HG03354 (cell line): Measurements from ENCODE around the gene VCAN.
A peak's percentile ranks its signal among the peaks of the same experiment; 100 is the strongest.

Source experiments
- ATAC-seq: cut with Tn5 transposase; IDR thresholded peaks from one replicate; pipeline ENCODE4 v1.9.1; 2021; ENCODE audit warnings: mild to moderate bottlenecking; ENCODE audit not compliant: unreplicated experiment, poor library complexity, severe bottlenecking

Gene VCAN

GRCh38 chr5:83492331-83492730 lies 20.8 kb downstream of the VCAN start:
- no peak for ATAC-seq

DNA sequence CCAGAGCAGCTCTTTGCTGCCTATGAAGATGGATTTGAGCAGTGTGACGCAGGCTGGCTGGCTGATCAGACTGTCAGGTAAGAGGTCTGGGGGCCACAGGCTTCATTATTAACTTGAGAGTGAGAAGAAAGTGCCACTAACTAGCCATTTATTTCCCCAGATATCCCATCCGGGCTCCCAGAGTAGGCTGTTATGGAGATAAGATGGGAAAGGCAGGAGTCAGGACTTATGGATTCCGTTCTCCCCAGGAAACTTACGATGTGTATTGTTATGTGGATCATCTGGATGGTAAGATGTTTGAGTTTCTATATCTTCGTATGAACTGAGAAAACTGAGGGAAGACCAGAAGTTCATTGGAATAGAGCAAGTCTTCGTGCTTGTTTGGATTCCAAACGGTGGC lies 22.1 kb downstream of the VCAN start:
- ATAC-seq: no peak

GRCh38 chr5:83494087-83494620 lies 22.6 kb downstream of the VCAN start:
- no peak for ATAC-seq

- ATAC-seq: no peak
These were observed 23.1 kb downstream of the VCAN start for GRCh38 chr5:83494666-83495065.

DNA sequence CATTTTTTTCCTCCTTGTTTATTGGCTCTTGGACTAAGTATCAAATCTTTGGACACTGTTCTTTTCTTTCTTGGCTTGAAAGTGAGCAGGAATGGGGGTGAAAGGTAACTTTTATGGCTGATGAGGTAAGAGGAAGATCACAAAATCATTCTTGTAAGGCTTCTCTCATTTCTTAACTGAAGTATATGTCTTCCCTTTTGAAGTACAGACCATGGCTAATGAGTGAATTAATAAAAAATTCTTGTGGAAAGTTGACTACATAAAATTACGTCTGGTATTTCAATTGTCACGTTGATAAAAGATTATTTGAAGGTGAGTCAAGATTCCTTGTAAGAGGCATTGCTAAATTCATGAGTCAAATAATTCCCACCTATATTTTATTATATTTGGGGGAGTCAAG lies 25.1 kb downstream of the VCAN start:
- no peak for ATAC-seq

DNA sequence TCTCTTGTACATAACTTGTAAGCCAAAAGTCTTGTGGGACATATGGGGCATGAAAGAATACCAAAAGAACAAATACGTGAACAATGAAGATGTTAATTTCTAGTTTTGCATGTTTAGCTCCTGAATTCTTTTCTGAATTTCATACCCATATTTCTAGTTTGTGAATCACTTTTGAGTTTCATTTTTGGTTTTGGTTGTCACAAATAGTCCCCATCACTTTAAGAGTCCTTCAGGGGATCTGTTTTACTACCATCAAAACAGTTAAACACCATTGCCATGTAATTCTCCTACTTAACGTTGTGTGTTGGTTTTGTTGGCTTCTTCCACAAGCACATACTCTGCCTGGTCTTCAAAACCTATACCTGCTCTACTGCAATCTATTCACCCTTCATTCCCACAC lies 27.0 kb downstream of the VCAN start:
- ATAC-seq: no peak

DNA sequence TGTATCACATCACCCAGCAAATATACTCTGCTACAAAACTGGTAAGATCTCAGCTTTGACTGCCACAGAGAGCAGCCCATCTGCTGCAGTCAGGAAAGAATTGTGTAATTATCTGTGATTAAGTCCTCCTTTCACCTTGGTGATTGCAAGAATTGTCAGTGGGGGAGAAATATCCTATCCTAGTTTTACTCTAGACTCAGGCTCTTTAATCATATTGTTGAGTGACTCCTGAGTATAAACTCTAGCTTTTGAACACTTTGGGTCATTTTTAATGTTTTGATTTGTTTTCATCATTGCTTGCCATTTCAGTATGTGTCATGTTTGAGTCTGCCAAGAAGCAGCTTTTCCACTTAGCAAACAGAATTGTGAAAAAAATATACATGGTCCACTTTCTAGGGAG lies 32.1 kb downstream of the VCAN start:
- no peak for ATAC-seq

GRCh38 chr5:83507431-83507830 lies 35.9 kb downstream of the VCAN start:
- no peak for ATAC-seq

GRCh38 chr5:83509540-83509939 lies 38.0 kb downstream of the VCAN start:
- ATAC-seq: no peak

GRCh38 chr5:83510260-83510659 lies 38.7 kb downstream of the VCAN start:
- ATAC-seq: peak; percentile 96

GRCh38 chr5:83512061-83512745 lies 40.7 kb downstream of the VCAN start:
- ATAC-seq: no peak

GRCh38 chr5:83513081-83513480 lies 41.5 kb downstream of the VCAN start:
- no peak for ATAC-seq

DNA sequence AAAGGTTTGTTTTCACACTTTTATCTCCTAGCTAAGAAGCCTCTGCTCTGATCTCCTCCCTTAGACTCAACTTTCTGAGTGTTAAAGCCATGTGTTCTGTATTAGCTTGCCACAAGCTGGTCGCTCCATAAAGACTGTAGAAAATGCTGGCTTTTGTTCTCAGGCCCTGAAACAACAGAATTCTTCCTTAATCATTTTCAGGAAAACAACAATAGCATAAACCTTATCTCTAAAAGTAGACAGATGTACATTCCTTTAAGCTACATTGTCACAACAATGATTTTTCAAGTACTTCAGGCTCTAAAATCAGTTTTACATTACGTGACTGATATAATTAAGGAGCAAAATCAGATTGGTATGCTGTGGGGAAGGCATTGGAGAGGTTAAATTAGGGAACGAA lies 41.9 kb downstream of the VCAN start:
- no peak for ATAC-seq

DNA sequence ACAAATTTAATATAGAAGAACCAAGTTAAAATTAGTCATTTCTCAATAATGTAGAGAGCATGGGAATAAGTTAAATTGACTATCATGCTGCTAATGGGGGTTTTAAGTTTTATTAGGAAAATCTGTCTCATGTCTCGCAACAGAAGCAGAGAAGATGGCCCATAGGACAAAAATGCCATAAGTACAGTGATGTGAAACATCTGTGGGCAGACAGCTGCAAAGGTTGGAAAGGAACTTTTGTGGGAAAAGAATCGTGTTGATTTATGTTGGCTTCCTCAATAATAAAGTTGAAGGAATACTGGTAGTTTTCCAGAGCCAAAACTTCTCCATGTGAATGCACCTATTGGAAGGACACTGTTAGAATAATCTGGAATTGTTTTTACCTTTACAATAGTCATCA lies 44.8 kb downstream of the VCAN start:
- no peak for ATAC-seq

DNA sequence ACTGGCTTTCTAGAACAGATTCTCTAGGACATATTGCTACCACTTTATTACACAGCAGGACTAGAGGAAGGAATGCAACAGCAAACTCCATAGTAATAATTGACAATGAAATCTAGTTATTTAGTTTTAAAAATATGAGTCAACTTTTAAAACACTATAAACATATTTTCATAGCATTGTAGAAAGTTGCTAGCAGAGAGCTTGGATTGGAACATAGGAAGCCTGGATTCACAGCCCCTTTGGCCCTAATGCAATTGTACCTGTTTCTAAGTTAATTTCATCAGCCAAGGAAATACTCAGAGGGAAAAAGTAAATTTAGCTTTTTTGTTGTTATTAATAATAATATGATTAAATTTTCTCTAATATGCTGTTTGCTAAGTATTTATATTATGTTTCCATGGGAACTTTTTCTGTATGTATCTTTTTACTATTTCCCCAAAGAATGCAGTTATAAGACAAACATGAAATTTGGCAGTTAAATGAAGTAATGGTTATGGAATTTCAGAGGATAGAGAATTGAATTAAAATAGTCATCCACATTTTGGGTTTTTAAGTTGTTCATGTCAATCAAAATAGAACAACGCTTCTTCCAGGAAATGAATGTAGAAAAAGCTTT lies 45.6 kb downstream of the VCAN start:
- ATAC-seq: no peak

- no peak for ATAC-seq
These were observed 46.1 kb downstream of the VCAN start for GRCh38 chr5:83517688-83518085.

- no peak for ATAC-seq
These were observed 46.9 kb downstream of the VCAN start for GRCh38 chr5:83518319-83519061.

- ATAC-seq: no peak
These were observed 50.9 kb downstream of the VCAN start for GRCh38 chr5:83522446-83522845.

- ATAC-seq: no peak
These were observed 52.4 kb downstream of the VCAN start for GRCh38 chr5:83523929-83524328.

GRCh38 chr5:83524345-83524744 lies 52.8 kb downstream of the VCAN start:
- no peak for ATAC-seq

DNA sequence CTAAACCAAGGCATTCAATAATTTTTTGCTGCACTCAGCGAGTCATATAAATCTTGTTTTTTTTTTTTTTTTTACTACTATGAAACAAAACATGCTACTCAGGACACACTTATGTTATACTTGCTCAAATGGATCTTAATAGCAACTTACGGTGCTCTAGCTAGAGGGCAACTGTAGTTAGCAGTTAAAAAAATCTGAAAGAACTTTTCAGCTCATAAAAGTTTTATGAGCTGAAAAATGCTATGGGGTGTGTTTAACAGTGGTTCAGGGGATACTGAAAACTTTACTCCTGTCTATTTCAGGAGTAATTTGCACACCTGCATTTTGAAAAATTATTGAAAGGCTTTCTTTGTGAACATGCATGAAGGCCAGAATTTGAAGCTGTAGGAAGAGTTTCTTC lies 53.4 kb downstream of the VCAN start:
- ATAC-seq: no peak
